Activated T-cell treated with anti-CD3 and anti-CD28 coated beads for 4 hours (primary cell): Measurements from ENCODE around the gene MROH2B.

Source experiments
- DNase-seq: peaks from one replicate; pipeline ENCODE4 v3.0.0-alpha.2; 2020

The MROH2B gene

GRCh38 chr5:40962207-40962955 lies 108.8 kb downstream of the MROH2B start:
- DNase-seq = no peak

- no peak for DNase-seq
Measured at GRCh38 chr5:40960037-40960436, 111.1 kb downstream of the MROH2B start.

- DNase-seq = no peak
Measured at GRCh38 chr5:40958811-40959210, 112.3 kb downstream of the MROH2B start.

- DNase-seq = no peak
Measured at GRCh38 chr5:40957048-40957447, 114.1 kb downstream of the MROH2B start.

- DNase-seq = no peak
Measured at GRCh38 chr5:40955313-40955712, 115.8 kb downstream of the MROH2B start.
